ENCODE data around the gene TNK1.
"Not testable (repeated sequence)": the region's sequence is repeated elsewhere in the genome, so short reads cannot be mapped to it uniquely, and the experiment has no call there.

TNK1 gene

GRCh38 chr17:7355573-7355972 lies 25.3 kb upstream of the TNK1 start:
- DNase-seq, result no peak

- DNase-seq, result peak; percentile 39
These were observed 24.8 kb upstream of the TNK1 start for GRCh38 chr17:7356072-7356549.

- no peak for DNase-seq
These were observed 24.1 kb upstream of the TNK1 start for GRCh38 chr17:7356756-7357155.

- no peak for DNase-seq
These were observed 23.5 kb upstream of the TNK1 start for GRCh38 chr17:7357381-7357780.

GRCh38 chr17:7361906-7362305 lies 19.0 kb upstream of the TNK1 start:
- DNase-seq, result no peak

- DNase-seq, result no peak
These were observed 17.6 kb upstream of the TNK1 start for GRCh38 chr17:7363311-7363710.

- DNase-seq, result not testable (repeated sequence)
These were observed 14.9 kb upstream of the TNK1 start for GRCh38 chr17:7365963-7366362.

GRCh38 chr17:7367083-7367482 lies 13.8 kb upstream of the TNK1 start:
- no peak for DNase-seq

- DNase-seq, result no peak
These were observed 12.8 kb upstream of the TNK1 start for GRCh38 chr17:7367918-7368598.

- not testable (repeated sequence) for DNase-seq
These were observed 12.3 kb upstream of the TNK1 start for GRCh38 chr17:7368599-7368994.

- DNase-seq, result no peak
These were observed 11.1 kb upstream of the TNK1 start for GRCh38 chr17:7369825-7370224.

- no peak for DNase-seq
These were observed 10.0 kb upstream of the TNK1 start for GRCh38 chr17:7370853-7371252.

GRCh38 chr17:7374353-7374752 lies 6.5 kb upstream of the TNK1 start:
- DNase-seq, result no peak

- no peak for DNase-seq
These were observed 1.8 kb upstream of the TNK1 start for GRCh38 chr17:7379134-7379533.

GRCh38 chr17:7380321-7380720 lies 568 bp upstream of the TNK1 start:
- no peak for DNase-seq

- no peak for DNase-seq
These were observed 2.0 kb downstream of the TNK1 start for GRCh38 chr17:7382901-7383300.

- DNase-seq, result no peak
These were observed 2.5 kb downstream of the TNK1 start for GRCh38 chr17:7383371-7383741.

GRCh38 chr17:7383742-7384488 lies 3.0 kb downstream of the TNK1 start:
- DNase-seq, result no peak

GRCh38 chr17:7384489-7385081 lies 3.7 kb downstream of the TNK1 start:
- no peak for DNase-seq

- DNase-seq, result no peak
These were observed 8.0 kb downstream of the TNK1 start for GRCh38 chr17:7388856-7389255.

- no peak for DNase-seq
These were observed 9.3 kb downstream of the TNK1 start for GRCh38 chr17:7389924-7390910.

GRCh38 chr17:7391307-7391706 lies 10.4 kb downstream of the TNK1 start:
- no peak for DNase-seq

Measured in NK-92 treated with Interleukin-12 subunit alpha and Interleukin-12 subunit beta, amount 100 ng/mL, for 24 hours (cell line).